HL-60 (cell line): ENCODE measurements around the gene CEP112.

Experiments
- DNase-seq, 2 experiments: peaks; one replicate each; pipeline ENCODE4 v3.0.0-alpha.2; 2010 to 2020; ENCODE audit warnings: low read depth in 1 of 2, low spot score in 1 of 2
- H3K27ac ChIP-seq: fragments of 250-450 bp; sonication (Bioruptor Pico); replicated peaks from 2 replicates; pipeline ENCODE4 v1.5.1; 2020; ENCODE audit warnings: mild to moderate bottlenecking, moderate library complexity
- H3K27me3 ChIP-seq: fragments of 250-450 bp; sonication (Bioruptor Pico); 2 replicates; pipeline ENCODE4 v1.5.1; 2021; ENCODE audit warnings: mild to moderate bottlenecking, moderate library complexity; ENCODE audit not compliant: insufficient read depth, poor library complexity, severe bottlenecking
- H3K4me3 ChIP-seq: replicated peaks from 2 replicates; pipeline ENCODE4 v1.5.1; 2011; ENCODE audit warnings: mild to moderate bottlenecking, control low read depth, low read length; ENCODE audit not compliant: insufficient read depth
- GABPA ChIP-seq: IDR thresholded peaks from 2 replicates; pipeline ENCODE4 v1.6.1; 2012; ENCODE audit warnings: low read depth
- POLR2AphosphoS5 ChIP-seq: IDR thresholded peaks from 2 replicates; pipeline ENCODE4 v1.6.1; 2012; ENCODE audit warnings: low read depth
- SPI1 ChIP-seq: IDR thresholded peaks from 2 replicates; pipeline ENCODE4 v1.6.1; 2012; ENCODE audit warnings: low read depth, mild to moderate bottlenecking, borderline replicate concordance
- TF ChIP-seq, protein P1 (sequence below): IDR thresholded peaks from 2 replicates; pipeline ENCODE4 v1.6.1; 2012; ENCODE audit warnings: low read depth; ENCODE audit not compliant: insufficient replicate concordance
- TF ChIP-seq, protein P2 (sequence below): IDR thresholded peaks from one replicate; pipeline ENCODE4 v1.5.1; 2011; ENCODE audit warnings: low read length, control low read depth, inconsistent platforms; ENCODE audit not compliant: insufficient read depth

Gene CEP112

DNA sequence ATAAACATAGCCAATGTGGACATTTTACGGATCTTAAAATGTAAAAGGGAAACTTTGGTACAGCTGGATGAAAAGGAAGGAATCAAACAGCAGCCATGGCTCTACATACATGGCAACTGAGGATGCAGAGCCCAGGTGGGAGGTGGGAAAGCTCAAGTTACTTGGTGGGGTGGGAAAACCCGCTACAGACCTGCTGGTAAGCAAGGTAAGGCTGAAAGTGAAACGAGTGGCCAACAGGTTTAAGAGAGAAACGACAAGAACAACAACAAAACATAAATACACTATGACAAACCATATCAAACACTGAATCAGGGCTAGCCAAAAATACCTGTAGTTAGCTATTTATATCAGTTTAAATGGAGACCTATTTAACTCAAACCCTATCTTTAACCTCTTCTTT, 185.3 kb downstream of the CEP112 start:
- TF ChIP-seq GABPA, result no peak
- TF ChIP-seq, protein P1, sequence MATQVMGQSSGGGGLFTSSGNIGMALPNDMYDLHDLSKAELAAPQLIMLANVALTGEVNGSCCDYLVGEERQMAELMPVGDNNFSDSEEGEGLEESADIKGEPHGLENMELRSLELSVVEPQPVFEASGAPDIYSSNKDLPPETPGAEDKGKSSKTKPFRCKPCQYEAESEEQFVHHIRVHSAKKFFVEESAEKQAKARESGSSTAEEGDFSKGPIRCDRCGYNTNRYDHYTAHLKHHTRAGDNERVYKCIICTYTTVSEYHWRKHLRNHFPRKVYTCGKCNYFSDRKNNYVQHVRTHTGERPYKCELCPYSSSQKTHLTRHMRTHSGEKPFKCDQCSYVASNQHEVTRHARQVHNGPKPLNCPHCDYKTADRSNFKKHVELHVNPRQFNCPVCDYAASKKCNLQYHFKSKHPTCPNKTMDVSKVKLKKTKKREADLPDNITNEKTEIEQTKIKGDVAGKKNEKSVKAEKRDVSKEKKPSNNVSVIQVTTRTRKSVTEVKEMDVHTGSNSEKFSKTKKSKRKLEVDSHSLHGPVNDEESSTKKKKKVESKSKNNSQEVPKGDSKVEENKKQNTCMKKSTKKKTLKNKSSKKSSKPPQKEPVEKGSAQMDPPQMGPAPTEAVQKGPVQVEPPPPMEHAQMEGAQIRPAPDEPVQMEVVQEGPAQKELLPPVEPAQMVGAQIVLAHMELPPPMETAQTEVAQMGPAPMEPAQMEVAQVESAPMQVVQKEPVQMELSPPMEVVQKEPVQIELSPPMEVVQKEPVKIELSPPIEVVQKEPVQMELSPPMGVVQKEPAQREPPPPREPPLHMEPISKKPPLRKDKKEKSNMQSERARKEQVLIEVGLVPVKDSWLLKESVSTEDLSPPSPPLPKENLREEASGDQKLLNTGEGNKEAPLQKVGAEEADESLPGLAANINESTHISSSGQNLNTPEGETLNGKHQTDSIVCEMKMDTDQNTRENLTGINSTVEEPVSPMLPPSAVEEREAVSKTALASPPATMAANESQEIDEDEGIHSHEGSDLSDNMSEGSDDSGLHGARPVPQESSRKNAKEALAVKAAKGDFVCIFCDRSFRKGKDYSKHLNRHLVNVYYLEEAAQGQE, result no peak
- TF ChIP-seq POLR2AphosphoS5, result no peak
- TF ChIP-seq, protein P2, sequence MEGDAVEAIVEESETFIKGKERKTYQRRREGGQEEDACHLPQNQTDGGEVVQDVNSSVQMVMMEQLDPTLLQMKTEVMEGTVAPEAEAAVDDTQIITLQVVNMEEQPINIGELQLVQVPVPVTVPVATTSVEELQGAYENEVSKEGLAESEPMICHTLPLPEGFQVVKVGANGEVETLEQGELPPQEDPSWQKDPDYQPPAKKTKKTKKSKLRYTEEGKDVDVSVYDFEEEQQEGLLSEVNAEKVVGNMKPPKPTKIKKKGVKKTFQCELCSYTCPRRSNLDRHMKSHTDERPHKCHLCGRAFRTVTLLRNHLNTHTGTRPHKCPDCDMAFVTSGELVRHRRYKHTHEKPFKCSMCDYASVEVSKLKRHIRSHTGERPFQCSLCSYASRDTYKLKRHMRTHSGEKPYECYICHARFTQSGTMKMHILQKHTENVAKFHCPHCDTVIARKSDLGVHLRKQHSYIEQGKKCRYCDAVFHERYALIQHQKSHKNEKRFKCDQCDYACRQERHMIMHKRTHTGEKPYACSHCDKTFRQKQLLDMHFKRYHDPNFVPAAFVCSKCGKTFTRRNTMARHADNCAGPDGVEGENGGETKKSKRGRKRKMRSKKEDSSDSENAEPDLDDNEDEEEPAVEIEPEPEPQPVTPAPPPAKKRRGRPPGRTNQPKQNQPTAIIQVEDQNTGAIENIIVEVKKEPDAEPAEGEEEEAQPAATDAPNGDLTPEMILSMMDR, result no peak
- TF ChIP-seq SPI1, result no peak
- Histone ChIP-seq H3K4me3 (no peak overlapping the region), H3K27me3 (no peaks in the 10 kb centered on the region), H3K27ac (no peak overlapping the region)
- DNase-seq, result no peak

DNA sequence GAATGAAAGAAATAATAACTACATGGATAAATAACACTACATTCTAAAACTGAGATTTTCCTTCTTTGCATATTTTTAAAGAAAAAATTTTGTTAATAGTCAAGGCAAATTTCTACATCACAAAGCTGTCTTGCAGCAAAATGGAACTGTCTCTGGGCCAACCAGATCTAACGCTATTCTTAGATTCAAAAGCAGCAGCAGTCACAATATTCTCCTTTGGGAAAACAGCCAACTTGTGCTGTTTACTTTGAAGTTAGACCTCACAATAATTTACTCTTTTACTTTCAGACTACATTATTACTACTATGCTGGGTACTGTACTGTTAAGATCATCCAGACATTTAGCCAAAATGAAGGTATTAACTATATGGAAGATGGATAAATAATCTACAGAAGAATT, 189.1 kb downstream of the CEP112 start:
- no peak for DNase-seq
- H3K27ac ChIP-seq, result no peak overlapping the region
- H3K4me3 ChIP-seq, result no peak overlapping the region
- no peaks in the 10 kb centered on the region for H3K27me3 ChIP-seq
- TF ChIP-seq, protein P1, result no peak
- TF ChIP-seq, protein P2, result no peak
- no peak for TF ChIP-seq SPI1
- TF ChIP-seq POLR2AphosphoS5, result no peak
- TF ChIP-seq GABPA, result no peak

DNA sequence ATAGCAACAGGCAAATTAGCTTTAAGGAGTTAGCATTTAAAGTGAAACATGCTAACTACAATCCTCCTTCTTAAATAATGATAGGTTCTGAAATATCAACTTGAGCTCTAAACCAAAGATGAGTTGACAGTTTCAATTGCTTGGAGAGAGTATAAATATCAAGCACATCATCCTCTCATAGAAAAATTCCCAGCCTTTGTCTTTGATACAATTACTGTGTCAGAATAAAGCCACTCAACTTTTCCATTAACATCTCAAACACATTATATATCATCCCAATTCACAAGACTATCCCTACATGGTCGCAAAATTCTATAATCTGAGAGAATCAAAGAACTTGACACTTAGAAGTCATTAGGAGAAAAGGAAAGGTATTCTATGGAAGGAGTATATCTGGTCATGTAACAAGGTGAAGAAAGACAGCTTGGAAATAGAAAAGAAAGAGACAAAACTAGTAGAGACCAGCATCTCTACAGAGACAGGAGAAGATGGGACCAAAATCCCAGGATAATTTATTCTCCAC, 189.8 kb downstream of the CEP112 start:
- Histone ChIP-seq H3K27me3 (no peaks in the 10 kb centered on the region), H3K4me3 (no peak overlapping the region), H3K27ac (no peak overlapping the region)
- DNase-seq, result no peak
- TF ChIP-seq SPI1 (no peak), GABPA (no peak), POLR2AphosphoS5 (no peak)
- TF ChIP-seq, protein P1, result no peak
- TF ChIP-seq, protein P2, result no peak
